ENCODE data around the gene COPB1.

COPB1 gene

GRCh38 chr11:14522801-14523200, 23.2 kb upstream of the COPB1 start:
- no peak for DNase-seq
- no peak for TF ChIP-seq GATA1 (IDR thresholded peaks at IDR 0.05; ENCODE audit: low read depth, low read length)
- TF ChIP-seq POLR2A (IDR thresholded peaks at IDR 0.05; ENCODE audit: low read length), result no peak

- no peak for DNase-seq
- TF ChIP-seq POLR2A (IDR thresholded peaks at IDR 0.05; ENCODE audit: low read length), result no peak
- no peak for TF ChIP-seq GATA1 (IDR thresholded peaks at IDR 0.05; ENCODE audit: low read depth, low read length)
Observed at GRCh38 chr11:14522245-14522644, 22.6 kb upstream of the COPB1 start.

GRCh38 chr11:14520747-14521151, 21.1 kb upstream of the COPB1 start:
- no peak for DNase-seq
- peak; percentile 20 for TF ChIP-seq POLR2A (IDR thresholded peaks at IDR 0.05; ENCODE audit: low read length)
- TF ChIP-seq GATA1 (IDR thresholded peaks at IDR 0.05; ENCODE audit: low read depth, low read length), result no peak

GRCh38 chr11:14519917-14520746, 20.5 kb upstream of the COPB1 start, which contains the start of gene PSMA1:
TSS of gene PSMA1 (minus strand) at chr11:14520386. CDS start at chr11:14520299, 87 bp downstream.
- no peak for TF ChIP-seq GATA1 (IDR thresholded peaks at IDR 0.05; ENCODE audit: low read depth, low read length)
- peak; percentile 91 for TF ChIP-seq POLR2A (IDR thresholded peaks at IDR 0.05; ENCODE audit: low read length)
- peak; percentile 95 to 97 for DNase-seq

GRCh38 chr11:14519597-14519916, 19.9 kb upstream of the COPB1 start:
- TF ChIP-seq GATA1 (IDR thresholded peaks at IDR 0.05; ENCODE audit: low read depth, low read length) (no peak), POLR2A (IDR thresholded peaks at IDR 0.05; ENCODE audit: low read length) (no peak)
- DNase-seq, result peak in 1 of 2 experiments; percentile 85

GRCh38 chr11:14518820-14519219, 19.2 kb upstream of the COPB1 start:
- no peak for TF ChIP-seq GATA1 (IDR thresholded peaks at IDR 0.05; ENCODE audit: low read depth, low read length)
- no peak for TF ChIP-seq POLR2A (IDR thresholded peaks at IDR 0.05; ENCODE audit: low read length)
- DNase-seq, result peak in 1 of 2 experiments; percentile 38

GRCh38 chr11:14513800-14514199, 14.2 kb upstream of the COPB1 start:
- TF ChIP-seq GATA1 (IDR thresholded peaks at IDR 0.05; ENCODE audit: low read depth, low read length), result no peak
- TF ChIP-seq POLR2A (IDR thresholded peaks at IDR 0.05; ENCODE audit: low read length), result no peak
- no peak for DNase-seq

- DNase-seq, result no peak
- no peak for TF ChIP-seq POLR2A (IDR thresholded peaks at IDR 0.05; ENCODE audit: low read length)
- no peak for TF ChIP-seq GATA1 (IDR thresholded peaks at IDR 0.05; ENCODE audit: low read depth, low read length)
Observed at GRCh38 chr11:14506532-14506931, 6.9 kb upstream of the COPB1 start.

- DNase-seq, result no peak
- TF ChIP-seq POLR2A (IDR thresholded peaks at IDR 0.05; ENCODE audit: low read length), result no peak
Observed at GRCh38 chr11:14503023-14503422, 3.4 kb upstream of the COPB1 start.

GRCh38 chr11:14502039-14502438, 2.4 kb upstream of the COPB1 start:
- TF ChIP-seq POLR2A (IDR thresholded peaks at IDR 0.05; ENCODE audit: low read length) (no peak), GATA1 (IDR thresholded peaks at IDR 0.05; ENCODE audit: low read depth, low read length) (no peak)
- DNase-seq, result no peak

- TF ChIP-seq GATA1 (IDR thresholded peaks at IDR 0.05; ENCODE audit: low read depth, low read length) (no peak), POLR2A (IDR thresholded peaks at IDR 0.05; ENCODE audit: low read length) (no peak)
- DNase-seq, result peak; percentile 84
Observed at GRCh38 chr11:14500181-14500651, 605 bp upstream of the COPB1 start.

- DNase-seq, result peak; percentile 76 to 83
- TF ChIP-seq GATA1 (IDR thresholded peaks at IDR 0.05; ENCODE audit: low read depth, low read length) (no peak), POLR2A (IDR thresholded peaks at IDR 0.05; ENCODE audit: low read length) (no peak)
Observed at GRCh38 chr11:14499178-14499559, 442 bp downstream of the COPB1 start.

- TF ChIP-seq POLR2A (IDR thresholded peaks at IDR 0.05; ENCODE audit: low read length) (no peak), GATA1 (IDR thresholded peaks at IDR 0.05; ENCODE audit: low read depth, low read length) (no peak)
- DNase-seq, result no peak
Observed at GRCh38 chr11:14480716-14481115, 18.9 kb downstream of the COPB1 start.

- no peak for DNase-seq
- TF ChIP-seq POLR2A (IDR thresholded peaks at IDR 0.05; ENCODE audit: low read length), result no peak
- TF ChIP-seq GATA1 (IDR thresholded peaks at IDR 0.05; ENCODE audit: low read depth, low read length), result no peak
Observed at GRCh38 chr11:14471127-14471526, 28.5 kb downstream of the COPB1 start.

GRCh38 chr11:14463623-14464022, 36.0 kb downstream of the COPB1 start:
- TF ChIP-seq POLR2A (IDR thresholded peaks at IDR 0.05; ENCODE audit: low read length), result no peak
- TF ChIP-seq GATA1 (IDR thresholded peaks at IDR 0.05; ENCODE audit: low read depth, low read length), result no peak
- DNase-seq, result no peak

All from erythroblast (primary cell).